Left lobe of liver (tissue), 2 donors: ENCODE results near the gene SMCO3. TPM values are rescaled to one million over a fixed set of nuclear protein-coding genes. Genes with fewer than 3 reads are reported as not detected.
"Not testable (repeated sequence)": the region's sequence is repeated elsewhere in the genome, so short reads cannot be mapped to it uniquely, and the experiment has no call there.

Source experiments
- ATAC-seq: fragments of 200-7000 bp; cut with Tn5 transposase; one replicate; pipeline ENCODE4 v1.9.1; 2020; ENCODE audit warnings: mild to moderate bottlenecking, moderate library complexity
- DNase-seq: peaks from one replicate; pipeline ENCODE4 v3.0.0-alpha.2; 2020; ENCODE audit warnings: low spot score
- total RNA-seq: library from RNA; stranded (reverse); gene quantifications from one replicate; pipeline ENCODE4 v1.2.1, GENCODE V29; 2021
- donor health status: DM: no; HTN: no; CAD: no; lungs with moderate emphysema.
- donor health status: DM: no; HTN: yes; CAD: no.

Gene SMCO3
- total RNA-seq, 1 donor from 2014 or later = 0.53 TPM

- DNase-seq (no peak), ATAC-seq (no peak)
Observed at GRCh38 chr12:14775636-14775980, 38.4 kb downstream of the SMCO3 start.

GRCh38 chr12:14774906-14775635, 38.9 kb downstream of the SMCO3 start:
- ATAC-seq = peak; percentile 22

GRCh38 chr12:14774074-14774905, 39.7 kb downstream of the SMCO3 start:
- DNase-seq = peak; percentile 95
- ATAC-seq = peak; percentile 75

More at GRCh38 chr12:14774906-14775635, 38.9 kb downstream of the SMCO3 start:
- DNase-seq = peak; percentile 55

GRCh38 chr12:14773685-14774073, 40.3 kb downstream of the SMCO3 start:
- ATAC-seq (peak; percentile 13), DNase-seq (no peak)

- ATAC-seq (no peak), DNase-seq (no peak)
Observed at GRCh38 chr12:14772946-14773345, 41.0 kb downstream of the SMCO3 start.

- no peak for DNase-seq
- no peak for ATAC-seq
Observed at GRCh38 chr12:14771651-14772137, 42.3 kb downstream of the SMCO3 start.

- ATAC-seq = peak; percentile 55
- DNase-seq = peak; percentile 96
Observed at GRCh38 chr12:14770496-14771461, 43.2 kb downstream of the SMCO3 start.

GRCh38 chr12:14769969-14770495, 44.0 kb downstream of the SMCO3 start:
- DNase-seq (peak; percentile 88), ATAC-seq (peak; percentile 71)

GRCh38 chr12:14769466-14769968, 44.5 kb downstream of the SMCO3 start:
- ATAC-seq (peak; percentile 15), DNase-seq (no peak)

GRCh38 chr12:14768823-14769405, 45.1 kb downstream of the SMCO3 start:
- ATAC-seq (no peak), DNase-seq (no peak)

- ATAC-seq = no peak
Observed at GRCh38 chr12:14767617-14768016, 46.4 kb downstream of the SMCO3 start.

GRCh38 chr12:14766649-14767215, 47.2 kb downstream of the SMCO3 start:
- ATAC-seq = no peak

More at GRCh38 chr12:14767617-14768016, 46.4 kb downstream of the SMCO3 start:
- no peak for DNase-seq

GRCh38 chr12:14766020-14766419, 48.0 kb downstream of the SMCO3 start:
- ATAC-seq, DNase-seq: not testable (repeated sequence)

More at GRCh38 chr12:14766649-14767215, 47.2 kb downstream of the SMCO3 start:
- DNase-seq = no peak

- no peak for ATAC-seq
- no peak for DNase-seq
Observed at GRCh38 chr12:14765398-14765797, 48.6 kb downstream of the SMCO3 start.

- not testable (repeated sequence) for DNase-seq, ATAC-seq
Observed at GRCh38 chr12:14759711-14760280, 54.2 kb downstream of the SMCO3 start.

GRCh38 chr12:14756334-14757143, 57.4 kb downstream of the SMCO3 start:
- DNase-seq = no peak
- ATAC-seq = no peak
